ENCODE data around the gene DTD1.

Gene DTD1

DNA sequence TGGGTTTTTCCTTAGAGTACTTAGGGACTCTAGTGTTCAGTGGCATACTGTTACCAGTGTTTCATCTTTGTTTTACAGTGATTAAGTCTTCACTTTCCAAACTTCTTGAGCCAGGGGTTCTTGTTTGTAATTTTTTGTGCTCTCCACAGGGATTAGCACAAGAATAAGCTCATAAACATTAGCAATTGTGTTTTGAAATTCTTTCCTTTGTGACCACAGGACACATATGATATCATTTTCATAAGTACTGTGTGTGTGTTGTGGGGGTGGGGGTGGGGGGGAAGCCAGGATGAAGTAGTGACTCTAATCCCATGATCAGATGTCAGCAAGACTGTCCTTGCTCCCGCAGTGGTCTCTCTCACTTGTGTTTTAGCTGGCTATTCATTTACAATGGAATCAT is 124.3 kb downstream of the DTD1 start:
- TF ChIP-seq EZH2phosphoT487 (conservative IDR thresholded peaks at IDR 0.05; ENCODE audit: low read length), result no peak
- TF ChIP-seq, protein P1, sequence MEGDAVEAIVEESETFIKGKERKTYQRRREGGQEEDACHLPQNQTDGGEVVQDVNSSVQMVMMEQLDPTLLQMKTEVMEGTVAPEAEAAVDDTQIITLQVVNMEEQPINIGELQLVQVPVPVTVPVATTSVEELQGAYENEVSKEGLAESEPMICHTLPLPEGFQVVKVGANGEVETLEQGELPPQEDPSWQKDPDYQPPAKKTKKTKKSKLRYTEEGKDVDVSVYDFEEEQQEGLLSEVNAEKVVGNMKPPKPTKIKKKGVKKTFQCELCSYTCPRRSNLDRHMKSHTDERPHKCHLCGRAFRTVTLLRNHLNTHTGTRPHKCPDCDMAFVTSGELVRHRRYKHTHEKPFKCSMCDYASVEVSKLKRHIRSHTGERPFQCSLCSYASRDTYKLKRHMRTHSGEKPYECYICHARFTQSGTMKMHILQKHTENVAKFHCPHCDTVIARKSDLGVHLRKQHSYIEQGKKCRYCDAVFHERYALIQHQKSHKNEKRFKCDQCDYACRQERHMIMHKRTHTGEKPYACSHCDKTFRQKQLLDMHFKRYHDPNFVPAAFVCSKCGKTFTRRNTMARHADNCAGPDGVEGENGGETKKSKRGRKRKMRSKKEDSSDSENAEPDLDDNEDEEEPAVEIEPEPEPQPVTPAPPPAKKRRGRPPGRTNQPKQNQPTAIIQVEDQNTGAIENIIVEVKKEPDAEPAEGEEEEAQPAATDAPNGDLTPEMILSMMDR (IDR thresholded peaks at IDR 0.05; ENCODE audit: insufficient read depth, low read length, poor library complexity, severe bottlenecking), result no peak
- H3K27ac ChIP-seq (ENCODE audit: low read depth, low read length), result no peak overlapping the region
- H2AFZ ChIP-seq (ENCODE audit: low read depth, low read length, severe bottlenecking), result no peak overlapping the region
- no peak overlapping the region for H3K9ac ChIP-seq (ENCODE audit: low read length)
- H3K79me2 ChIP-seq (ENCODE audit: insufficient read depth, low read length), result no peaks in the 10 kb centered on the region
- no peak overlapping the region for H3K4me3 ChIP-seq (ENCODE audit: insufficient read depth, low read length, poor library complexity, severe bottlenecking)
- no peaks in the 10 kb centered on the region for H3K9me3 ChIP-seq (ENCODE audit: insufficient read depth, low read length)
- H3F3A ChIP-seq (ENCODE audit: insufficient read depth), result no peaks in the 10 kb centered on the region
- no peak overlapping the region for H3K4me2 ChIP-seq (ENCODE audit: low read depth, low read length, poor library complexity, severe bottlenecking)
- H3K36me3 ChIP-seq (ENCODE audit: low read length), result no peaks in the 10 kb centered on the region
- H3K9me2 ChIP-seq (replicated peaks; ENCODE audit: insufficient read depth, low read length), result no peaks in the 10 kb centered on the region
- H3K27me3 ChIP-seq (ENCODE audit: low read length), result no peaks in the 10 kb centered on the region
- H4K20me1 ChIP-seq (ENCODE audit: low read depth, low read length), result no peaks in the 10 kb centered on the region

DNA sequence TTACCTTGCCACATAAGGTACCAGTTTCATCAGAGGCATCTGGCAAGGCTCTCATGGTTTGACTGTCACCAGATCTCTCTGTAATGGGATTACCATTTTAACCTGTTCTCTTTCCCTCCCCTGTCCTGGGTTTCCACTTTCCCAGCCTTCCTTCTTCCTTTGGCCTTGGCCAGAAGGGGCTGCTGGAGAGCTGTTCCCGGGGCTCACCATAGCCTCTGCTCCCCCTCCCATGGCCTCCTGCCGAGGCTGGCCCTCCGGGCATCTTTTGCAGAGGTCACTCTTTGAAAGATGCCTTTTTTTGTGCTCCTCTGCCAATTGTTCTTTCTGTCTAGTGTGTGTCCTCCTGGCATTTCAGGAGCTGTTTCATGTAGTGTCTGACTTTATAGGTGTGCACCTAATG is 125.0 kb downstream of the DTD1 start:
- Histone ChIP-seq H3K9me3 (ENCODE audit: insufficient read depth, low read length) (no peaks in the 10 kb centered on the region), H3K36me3 (ENCODE audit: low read length) (no peaks in the 10 kb centered on the region), H3K27ac (ENCODE audit: low read depth, low read length) (no peak overlapping the region), H2AFZ (ENCODE audit: low read depth, low read length, severe bottlenecking) (no peak overlapping the region), H3F3A (ENCODE audit: insufficient read depth) (no peaks in the 10 kb centered on the region), H3K9me2 (replicated peaks; ENCODE audit: insufficient read depth, low read length) (no peaks in the 10 kb centered on the region), H3K9ac (ENCODE audit: low read length) (no peak overlapping the region), H3K79me2 (ENCODE audit: insufficient read depth, low read length) (no peaks in the 10 kb centered on the region), H3K4me3 (ENCODE audit: insufficient read depth, low read length, poor library complexity, severe bottlenecking) (no peak overlapping the region), H3K27me3 (ENCODE audit: low read length) (no peaks in the 10 kb centered on the region), H3K4me2 (ENCODE audit: low read depth, low read length, poor library complexity, severe bottlenecking) (no peak overlapping the region), H4K20me1 (ENCODE audit: low read depth, low read length) (no peaks in the 10 kb centered on the region)
- TF ChIP-seq, protein P1 (IDR thresholded peaks at IDR 0.05; ENCODE audit: insufficient read depth, low read length, poor library complexity, severe bottlenecking), result no peak
- no peak for TF ChIP-seq EZH2phosphoT487 (conservative IDR thresholded peaks at IDR 0.05; ENCODE audit: low read length)

DNA sequence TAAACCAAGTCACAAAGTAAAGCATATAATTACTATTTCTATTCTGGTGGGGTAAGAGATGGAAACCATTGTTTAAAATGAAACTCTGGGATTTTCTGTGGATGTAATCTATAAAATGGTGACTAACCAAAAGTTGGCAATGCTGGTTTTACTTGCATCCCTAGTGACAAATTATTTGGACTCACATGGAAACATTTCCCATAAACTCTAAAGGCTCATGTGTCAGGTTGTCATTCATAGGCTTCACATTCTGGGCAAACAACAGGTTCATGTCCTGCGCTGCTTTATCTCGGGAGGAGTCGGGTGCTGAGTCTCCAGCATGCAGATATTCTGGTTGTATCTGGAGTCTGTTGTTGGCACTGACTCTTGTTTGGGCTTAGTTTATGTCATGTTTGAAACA is 127.7 kb downstream of the DTD1 start:
- Histone ChIP-seq H3K36me3 (ENCODE audit: low read length) (no peaks in the 10 kb centered on the region), H2AFZ (ENCODE audit: low read depth, low read length, severe bottlenecking) (no peak overlapping the region), H4K20me1 (ENCODE audit: low read depth, low read length) (no peaks in the 10 kb centered on the region), H3K79me2 (ENCODE audit: insufficient read depth, low read length) (no peaks in the 10 kb centered on the region), H3K9me2 (replicated peaks; ENCODE audit: insufficient read depth, low read length) (no peaks in the 10 kb centered on the region), H3K27me3 (ENCODE audit: low read length) (no peaks in the 10 kb centered on the region), H3K27ac (ENCODE audit: low read depth, low read length) (no peak overlapping the region), H3K4me2 (ENCODE audit: low read depth, low read length, poor library complexity, severe bottlenecking) (no peak overlapping the region), H3K9ac (ENCODE audit: low read length) (no peak overlapping the region), H3K9me3 (ENCODE audit: insufficient read depth, low read length) (no peaks in the 10 kb centered on the region), H3K4me3 (ENCODE audit: insufficient read depth, low read length, poor library complexity, severe bottlenecking) (no peak overlapping the region), H3F3A (ENCODE audit: insufficient read depth) (no peaks in the 10 kb centered on the region)
- no peak for TF ChIP-seq EZH2phosphoT487 (conservative IDR thresholded peaks at IDR 0.05; ENCODE audit: low read length)
- TF ChIP-seq, protein P1 (IDR thresholded peaks at IDR 0.05; ENCODE audit: insufficient read depth, low read length, poor library complexity, severe bottlenecking), result no peak

Data from SU-DHL-6 (cell line).